ENCODE measurements around the gene CCDC34.

DNA sequence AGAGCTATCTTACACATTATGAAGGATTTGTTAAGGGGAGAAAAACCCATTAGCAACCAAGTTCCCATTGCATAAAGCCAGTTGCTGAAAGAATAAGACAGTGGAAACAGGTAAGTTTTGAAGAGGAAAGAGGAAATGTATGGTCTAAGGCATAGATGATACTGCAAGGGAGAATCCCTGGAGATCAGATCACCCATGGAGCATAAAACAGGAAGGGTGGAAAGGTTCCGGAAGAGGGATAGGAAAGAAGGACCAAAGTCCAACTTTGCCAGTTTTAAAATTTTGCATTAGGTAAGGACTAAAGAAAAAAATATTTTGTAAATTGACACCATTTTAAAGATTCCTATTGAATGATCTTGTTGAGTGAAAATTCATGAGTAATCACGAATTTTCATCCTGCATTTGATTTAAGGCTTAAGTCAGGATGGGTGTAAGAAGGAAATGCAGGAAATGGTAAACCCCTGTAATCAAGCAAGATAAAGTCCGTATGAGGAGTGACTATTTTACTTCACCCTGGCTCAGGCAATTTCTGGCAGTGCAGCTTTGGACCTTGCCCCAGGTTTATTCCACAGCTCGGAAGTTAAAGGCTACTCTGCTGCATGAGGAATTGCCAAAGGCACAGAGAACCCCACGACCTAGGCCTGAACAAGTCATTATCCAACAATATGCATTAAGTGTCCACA is 70.9 kb downstream of the CCDC34 start:
- TF ChIP-seq, protein P1, sequence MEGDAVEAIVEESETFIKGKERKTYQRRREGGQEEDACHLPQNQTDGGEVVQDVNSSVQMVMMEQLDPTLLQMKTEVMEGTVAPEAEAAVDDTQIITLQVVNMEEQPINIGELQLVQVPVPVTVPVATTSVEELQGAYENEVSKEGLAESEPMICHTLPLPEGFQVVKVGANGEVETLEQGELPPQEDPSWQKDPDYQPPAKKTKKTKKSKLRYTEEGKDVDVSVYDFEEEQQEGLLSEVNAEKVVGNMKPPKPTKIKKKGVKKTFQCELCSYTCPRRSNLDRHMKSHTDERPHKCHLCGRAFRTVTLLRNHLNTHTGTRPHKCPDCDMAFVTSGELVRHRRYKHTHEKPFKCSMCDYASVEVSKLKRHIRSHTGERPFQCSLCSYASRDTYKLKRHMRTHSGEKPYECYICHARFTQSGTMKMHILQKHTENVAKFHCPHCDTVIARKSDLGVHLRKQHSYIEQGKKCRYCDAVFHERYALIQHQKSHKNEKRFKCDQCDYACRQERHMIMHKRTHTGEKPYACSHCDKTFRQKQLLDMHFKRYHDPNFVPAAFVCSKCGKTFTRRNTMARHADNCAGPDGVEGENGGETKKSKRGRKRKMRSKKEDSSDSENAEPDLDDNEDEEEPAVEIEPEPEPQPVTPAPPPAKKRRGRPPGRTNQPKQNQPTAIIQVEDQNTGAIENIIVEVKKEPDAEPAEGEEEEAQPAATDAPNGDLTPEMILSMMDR (IDR thresholded peaks at IDR 0.05), result no peak
- no peak for TF ChIP-seq POLR2A (IDR thresholded peaks at IDR 0.05)
